Measurements from ENCODE around the gene KRT6B. TPM values are rescaled to one million over a fixed set of nuclear protein-coding genes. Genes with fewer than 3 reads are reported as not detected.

KRT6B gene
- polyA plus RNA-seq, 1 experiment = not detected

- DNase-seq (ENCODE audit: low read depth) = no peak
- H3K36me3 ChIP-seq (ENCODE audit: control insufficient read depth, insufficient read depth, low read length) = no peaks in the 10 kb centered on the region
- H3K27me3 ChIP-seq (ENCODE audit: control insufficient read depth, insufficient read depth, low read length) = peaks cover 3% of the 10 kb centered on the region; the same call in 1 of the 2 replicates
- POLR2A ChIA-PET = no interaction called here
- TF ChIP-seq CTCF (IDR thresholded peaks at IDR 0.05; ENCODE audit: insufficient read depth, low read depth, low read length) = no peak
- no peak overlapping the region for H3K4me3 ChIP-seq (ENCODE audit: low read depth, low read length)
- CTCF ChIA-PET = no interaction called here
These were observed 46.0 kb upstream of the KRT6B start for GRCh38 chr12:52497975-52498374.

GRCh38 chr12:52496590-52497071 lies 44.7 kb upstream of the KRT6B start:
- ChIA-PET CTCF (interaction anchor here (0.7 to 3.2 kb wide), 3 partner anchors 10 to 116 kb away, joined by 3 to 17 read pairs (median 6); no protein-coding TSS in a partner anchor), POLR2A (no interaction called here)
- DNase-seq (ENCODE audit: low read depth) = no peak
- Histone ChIP-seq H3K4me3 (ENCODE audit: low read depth, low read length) (no peak overlapping the region), H3K27me3 (ENCODE audit: control insufficient read depth, insufficient read depth, low read length) (peaks cover 3% of the 10 kb centered on the region; the same call in 1 of the 2 replicates), H3K36me3 (ENCODE audit: control insufficient read depth, insufficient read depth, low read length) (no peaks in the 10 kb centered on the region)
- TF ChIP-seq CTCF (IDR thresholded peaks at IDR 0.05; ENCODE audit: insufficient read depth, low read depth, low read length) = no peak

DNA sequence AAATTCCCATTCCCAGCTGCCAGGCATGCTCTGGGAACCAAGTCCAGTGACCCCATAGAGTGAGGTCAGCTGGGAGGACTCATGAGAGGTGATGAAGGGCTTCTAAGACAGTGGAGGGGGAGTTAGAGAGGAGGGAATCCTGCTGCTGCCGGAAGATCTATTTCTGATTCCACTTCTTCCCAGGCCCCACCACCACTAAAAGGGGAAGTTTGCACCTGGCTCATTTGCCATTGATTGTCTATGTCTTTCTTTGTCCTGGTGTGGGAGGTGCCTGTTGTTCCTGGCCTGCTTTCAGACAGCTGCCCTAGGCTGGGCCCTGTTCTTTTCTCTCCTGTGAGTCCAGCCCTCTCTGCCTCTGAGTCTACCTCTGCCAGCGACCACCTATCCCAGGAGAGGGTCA lies 44.1 kb upstream of the KRT6B start:
- ChIA-PET CTCF (interaction anchor here (0.7 to 3.2 kb wide), 4 partner anchors 11 to 115 kb away, joined by 3 to 17 read pairs (median 4); no protein-coding TSS in a partner anchor), POLR2A (no interaction called here)
- H3K36me3 ChIP-seq (ENCODE audit: control insufficient read depth, insufficient read depth, low read length) = no peaks in the 10 kb centered on the region
- TF ChIP-seq CTCF (IDR thresholded peaks at IDR 0.05; ENCODE audit: insufficient read depth, low read depth, low read length) = no peak
- H3K27me3 ChIP-seq (ENCODE audit: control insufficient read depth, insufficient read depth, low read length) = peaks cover 5% of the 10 kb centered on the region
- H3K4me3 ChIP-seq (ENCODE audit: low read depth, low read length) = no peak overlapping the region
- no peak for DNase-seq (ENCODE audit: low read depth)

DNA sequence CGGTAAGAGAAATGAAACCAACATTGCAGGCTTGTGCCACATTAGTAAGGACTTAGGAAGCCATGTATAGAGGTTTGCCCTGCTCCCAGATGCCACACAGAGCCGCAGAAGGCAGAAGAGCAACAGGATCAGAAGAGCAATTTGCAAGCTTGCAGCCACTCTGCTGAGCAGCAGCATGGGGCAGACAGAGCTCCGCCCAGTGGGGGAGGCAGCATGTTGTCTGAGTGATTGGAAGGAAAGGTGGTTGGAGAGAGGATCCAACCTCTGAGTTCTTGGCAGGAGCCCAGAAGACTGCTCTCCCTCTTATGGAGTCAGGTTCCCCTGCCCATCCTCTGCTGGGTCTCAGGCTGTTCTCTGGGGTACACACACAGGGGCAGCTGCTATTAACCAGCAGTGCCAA lies 43.4 kb upstream of the KRT6B start:
- no peak for DNase-seq (ENCODE audit: low read depth)
- H3K27me3 ChIP-seq (ENCODE audit: control insufficient read depth, insufficient read depth, low read length) = peaks cover 5% of the 10 kb centered on the region
- no peaks in the 10 kb centered on the region for H3K36me3 ChIP-seq (ENCODE audit: control insufficient read depth, insufficient read depth, low read length)
- H3K4me3 ChIP-seq (ENCODE audit: low read depth, low read length) = no peak overlapping the region
- TF ChIP-seq CTCF (IDR thresholded peaks at IDR 0.05; ENCODE audit: insufficient read depth, low read depth, low read length) = no peak
- POLR2A ChIA-PET = no interaction called here
- CTCF ChIA-PET = interaction anchor here (0.6 to 3.2 kb wide), 4 partner anchors 10 to 115 kb away, joined by 3 to 17 read pairs (median 4); no protein-coding TSS in a partner anchor

GRCh38 chr12:52494518-52494917 lies 42.6 kb upstream of the KRT6B start:
- Histone ChIP-seq H3K36me3 (ENCODE audit: control insufficient read depth, insufficient read depth, low read length) (no peaks in the 10 kb centered on the region), H3K4me3 (ENCODE audit: low read depth, low read length) (no peak overlapping the region), H3K27me3 (ENCODE audit: control insufficient read depth, insufficient read depth, low read length) (peaks cover 7% of the 10 kb centered on the region)
- ChIA-PET POLR2A (interaction anchor here (0.7 kb wide), 1 partner anchor 9 kb away, joined by 4 read pairs; no protein-coding TSS in a partner anchor), CTCF (interaction anchor here (0.7 to 3.2 kb wide), 6 partner anchors 12 to 122 kb away, joined by 3 to 17 read pairs (median 4); no protein-coding TSS in a partner anchor)
- no peak for DNase-seq (ENCODE audit: low read depth)
- no peak for TF ChIP-seq CTCF (IDR thresholded peaks at IDR 0.05; ENCODE audit: insufficient read depth, low read depth, low read length)
